Muscle of arm (tissue), 12 donors: ENCODE measurements around the gene SKP1. TPM values are rescaled to one million over a fixed set of nuclear protein-coding genes. Genes with fewer than 3 reads are reported as not detected.

Experiments
- polyA plus RNA-seq, 12 donors: library from polyadenylated mRNA; unstranded; fragments of 120-200 nt; gene quantifications; one replicate each; pipeline ENCODE4 v1.2.1, GENCODE V29; 2013; ENCODE audit not compliant: insufficient read length in 12 of 12

Gene SKP1
- polyA plus RNA-seq, 12 donors, result 353 to 607 (median 440) TPM

Other genes with a start within 250 kb of the SKP1 start
- gene C5orf15, start 208.3 kb downstream of the SKP1 start, polyA plus RNA-seq, result 10 to 100 TPM in 11 of 12 donors, not detected in 1; 60.6 to 77.9 (median 71.6) TPM
- 100 to 1,000 TPM in 11 of 12 donors, not detected in 1; 126 to 260 (median 234) TPM for gene VDAC1, start 172.0 kb downstream of the SKP1 start, polyA plus RNA-seq
- 10 to 100 TPM in 2 of 12 donors, 1 to 10 TPM in 9, not detected in 1; 1.7 to 22.1 (median 2.5) TPM for gene TCF7, start 62.3 kb downstream of the SKP1 start, polyA plus RNA-seq
- gene PPP2CA, start 49.1 kb upstream of the SKP1 start, polyA plus RNA-seq, result 100 to 1,000 TPM in 11 of 12 donors, not detected in 1; 111 to 148 (median 124) TPM
- gene CDKL3, start 190.2 kb upstream of the SKP1 start, polyA plus RNA-seq, result 10 to 100 TPM in 1 of 12 donors, 1 to 10 TPM in 10, not detected in 1; 3.4 to 25.5 (median 4.9) TPM
- gene UBE2B, start 194.6 kb upstream of the SKP1 start, polyA plus RNA-seq, result 100 to 1,000 TPM in 11 of 12 donors, not detected in 1; 118 to 285 (median 174) TPM
- 10 to 100 TPM in 11 of 12 donors, not detected in 1; 18.8 to 34.4 (median 26.1) TPM for gene CDKN2AIPNL, start 234.9 kb upstream of the SKP1 start, polyA plus RNA-seq